Ovary (tissue), 3 donors: Measurements from ENCODE around the gene EML1.

Experiments used
- EP300 ChIP-seq: sonication (generic); formaldehyde crosslinking; IDR thresholded peaks from one replicate; pipeline ENCODE4 v1.6.1; 2017; ENCODE audit warnings: antibody characterized with exemption
- POLR2A ChIP-seq: fragments of 450-650 bp; IDR thresholded peaks from one replicate; pipeline ENCODE4 v1.6.1; 2017; ENCODE audit warnings: antibody characterized with exemption, mild to moderate bottlenecking, moderate library complexity
- TF ChIP-seq, protein P1 (sequence below), 3 donors: fragments of 450-650 bp in 2 of 3; fragments of 200-600 bp in 1 of 3; IDR thresholded peaks; one replicate each; pipeline versions ENCODE4 v1.5.1 to v1.8.0; 2016 to 2022; ENCODE audit warnings: antibody characterized with exemption in 3 of 3, mild to moderate bottlenecking in 1 of 3
- donor health status: DM: no; HTN: no; CAD: no.

DNA sequence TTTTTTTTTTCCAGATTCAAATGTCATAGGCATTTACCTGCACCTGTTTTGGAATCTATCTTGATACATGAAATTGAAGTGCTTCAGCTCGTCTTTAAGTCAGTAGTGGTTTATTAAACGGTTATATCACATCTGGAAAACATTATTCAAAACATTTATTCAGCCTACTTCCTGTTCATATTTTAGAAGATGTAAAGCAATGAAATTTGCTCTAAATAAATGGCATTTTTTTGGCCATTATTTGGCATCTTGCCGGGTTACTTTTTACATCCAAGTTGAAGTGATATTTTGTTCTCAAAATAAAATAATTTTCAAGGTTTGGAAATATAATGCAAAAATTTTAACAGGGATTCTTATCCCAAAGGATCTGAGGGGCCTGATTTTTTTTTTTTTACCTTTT is 103.1 kb downstream of the EML1 start:
- no peak for TF ChIP-seq POLR2A
- TF ChIP-seq, protein P1, sequence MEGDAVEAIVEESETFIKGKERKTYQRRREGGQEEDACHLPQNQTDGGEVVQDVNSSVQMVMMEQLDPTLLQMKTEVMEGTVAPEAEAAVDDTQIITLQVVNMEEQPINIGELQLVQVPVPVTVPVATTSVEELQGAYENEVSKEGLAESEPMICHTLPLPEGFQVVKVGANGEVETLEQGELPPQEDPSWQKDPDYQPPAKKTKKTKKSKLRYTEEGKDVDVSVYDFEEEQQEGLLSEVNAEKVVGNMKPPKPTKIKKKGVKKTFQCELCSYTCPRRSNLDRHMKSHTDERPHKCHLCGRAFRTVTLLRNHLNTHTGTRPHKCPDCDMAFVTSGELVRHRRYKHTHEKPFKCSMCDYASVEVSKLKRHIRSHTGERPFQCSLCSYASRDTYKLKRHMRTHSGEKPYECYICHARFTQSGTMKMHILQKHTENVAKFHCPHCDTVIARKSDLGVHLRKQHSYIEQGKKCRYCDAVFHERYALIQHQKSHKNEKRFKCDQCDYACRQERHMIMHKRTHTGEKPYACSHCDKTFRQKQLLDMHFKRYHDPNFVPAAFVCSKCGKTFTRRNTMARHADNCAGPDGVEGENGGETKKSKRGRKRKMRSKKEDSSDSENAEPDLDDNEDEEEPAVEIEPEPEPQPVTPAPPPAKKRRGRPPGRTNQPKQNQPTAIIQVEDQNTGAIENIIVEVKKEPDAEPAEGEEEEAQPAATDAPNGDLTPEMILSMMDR (IDR thresholded peaks at IDR 0.05): no peak
- no peak for TF ChIP-seq EP300
